ENCODE results near the gene PLEKHG3. TPM values are rescaled to one million over a fixed set of nuclear protein-coding genes. Genes with fewer than 3 reads are reported as not detected.

Gene PLEKHG3
- total RNA-seq, 2 experiments from 2014 or later, result 5.5 to 6.6 TPM

- H3K4me1 Mint-ChIP-seq, result peaks cover 4% of the 10 kb centered on the region
- H3K9me3 Mint-ChIP-seq, result no peaks in the 10 kb centered on the region
- H3K27me3 Mint-ChIP-seq, result peaks cover 27% of the 10 kb centered on the region
- DNase-seq, result peak; percentile 77
- ATAC-seq (ENCODE audit: low read depth), result peak; percentile 60
- peak overlapping the region; percentile 15 for H3K4me3 Mint-ChIP-seq
- POLR2A ChIA-PET, result interaction anchor here (0.6 to 0.7 kb wide), 2 partner anchors 92 to 95 kb away, joined by 3 read pairs; no protein-coding TSS in a partner anchor
- no peaks in the 10 kb centered on the region for H3K36me3 Mint-ChIP-seq
- no peak overlapping the region for H3K27ac Mint-ChIP-seq
These were observed 60.7 kb downstream of the PLEKHG3 start for GRCh38 chr14:64764641-64765520.

GRCh38 chr14:64765740-64766302 lies 61.6 kb downstream of the PLEKHG3 start:
- no peak overlapping the region for H3K4me3 Mint-ChIP-seq
- H3K4me1 Mint-ChIP-seq, result peaks cover 4% of the 10 kb centered on the region
- DNase-seq (no peak), ATAC-seq (ENCODE audit: low read depth) (no peak)
- peak overlapping the region; percentile 28 for H3K27ac Mint-ChIP-seq
- POLR2A ChIA-PET, result no interaction called here
- H3K36me3 Mint-ChIP-seq, result no peaks in the 10 kb centered on the region
- no peaks in the 10 kb centered on the region for H3K9me3 Mint-ChIP-seq
- H3K27me3 Mint-ChIP-seq, result peaks cover 24% of the 10 kb centered on the region

GRCh38 chr14:64766430-64767151 lies 62.4 kb downstream of the PLEKHG3 start:
- H3K9me3 Mint-ChIP-seq, result no peaks in the 10 kb centered on the region
- no peaks in the 10 kb centered on the region for H3K36me3 Mint-ChIP-seq
- POLR2A ChIA-PET, result no interaction called here
- H3K27me3 Mint-ChIP-seq, result peaks cover 17% of the 10 kb centered on the region
- H3K4me1 Mint-ChIP-seq, result peaks cover 8% of the 10 kb centered on the region
- no peak overlapping the region for H3K4me3 Mint-ChIP-seq
- no peak for DNase-seq
- H3K27ac Mint-ChIP-seq, result no peak overlapping the region
- ATAC-seq (ENCODE audit: low read depth), result no peak

- Mint-ChIP-seq H3K9me3 (no peaks in the 10 kb centered on the region), H3K4me1 (peaks cover 6% of the 10 kb centered on the region), H3K27ac (no peak overlapping the region), H3K36me3 (no peaks in the 10 kb centered on the region), H3K27me3 (peaks cover 11% of the 10 kb centered on the region), H3K4me3 (no peak overlapping the region)
- ATAC-seq (ENCODE audit: low read depth) (no peak), DNase-seq (no peak)
- POLR2A ChIA-PET, result no interaction called here
These were observed 63.2 kb downstream of the PLEKHG3 start for GRCh38 chr14:64767215-64767964.

GRCh38 chr14:64768401-64769095 lies 64.3 kb downstream of the PLEKHG3 start:
- Mint-ChIP-seq H3K4me1 (peaks cover 6% of the 10 kb centered on the region), H3K36me3 (no peaks in the 10 kb centered on the region), H3K27me3 (peaks cover 3% of the 10 kb centered on the region), H3K9me3 (no peaks in the 10 kb centered on the region), H3K4me3 (no peak overlapping the region), H3K27ac (no peak overlapping the region)
- DNase-seq (no peak), ATAC-seq (ENCODE audit: low read depth) (no peak)
- POLR2A ChIA-PET, result interaction anchor here (0.6 kb wide), 1 partner anchor 145 kb away, joined by 3 read pairs; no protein-coding TSS in a partner anchor

GRCh38 chr14:64769096-64770020 lies 65.1 kb downstream of the PLEKHG3 start:
- POLR2A ChIA-PET, result interaction anchor here (0.6 kb wide), 1 partner anchor 145 kb away, joined by 3 read pairs; no protein-coding TSS in a partner anchor
- Mint-ChIP-seq H3K36me3 (no peaks in the 10 kb centered on the region), H3K4me1 (peaks cover 5% of the 10 kb centered on the region), H3K27me3 (peaks cover 3% of the 10 kb centered on the region), H3K27ac (no peak overlapping the region), H3K4me3 (no peak overlapping the region), H3K9me3 (no peaks in the 10 kb centered on the region)
- DNase-seq, result no peak
- ATAC-seq (ENCODE audit: low read depth), result no peak

GRCh38 chr14:64770751-64771150 lies 66.5 kb downstream of the PLEKHG3 start:
- H3K27me3 Mint-ChIP-seq, result peaks cover 3% of the 10 kb centered on the region
- no peak overlapping the region for H3K27ac Mint-ChIP-seq
- H3K4me1 Mint-ChIP-seq, result peaks cover 4% of the 10 kb centered on the region
- POLR2A ChIA-PET, result no interaction called here
- ATAC-seq (ENCODE audit: low read depth), result no peak
- no peaks in the 10 kb centered on the region for H3K9me3 Mint-ChIP-seq
- no peak for DNase-seq
- no peaks in the 10 kb centered on the region for H3K36me3 Mint-ChIP-seq
- no peak overlapping the region for H3K4me3 Mint-ChIP-seq

- Mint-ChIP-seq H3K36me3 (no peaks in the 10 kb centered on the region), H3K4me3 (no peak overlapping the region), H3K27ac (no peak overlapping the region), H3K9me3 (no peaks in the 10 kb centered on the region), H3K27me3 (peaks cover 3% of the 10 kb centered on the region), H3K4me1 (peaks cover 4% of the 10 kb centered on the region)
- no peak for ATAC-seq (ENCODE audit: low read depth)
- no peak for DNase-seq
- POLR2A ChIA-PET, result no interaction called here
These were observed 66.9 kb downstream of the PLEKHG3 start for GRCh38 chr14:64771161-64771560.

- DNase-seq (no peak), ATAC-seq (ENCODE audit: low read depth) (no peak)
- Mint-ChIP-seq H3K4me3 (no peak overlapping the region), H3K9me3 (no peaks in the 10 kb centered on the region), H3K27ac (no peak overlapping the region), H3K36me3 (no peaks in the 10 kb centered on the region), H3K27me3 (peaks cover 3% of the 10 kb centered on the region), H3K4me1 (peaks cover 4% of the 10 kb centered on the region)
- POLR2A ChIA-PET, result no interaction called here
These were observed 68.2 kb downstream of the PLEKHG3 start for GRCh38 chr14:64772397-64772950.

- no peak overlapping the region for H3K27ac Mint-ChIP-seq
- no peaks in the 10 kb centered on the region for H3K36me3 Mint-ChIP-seq
- peaks cover 3% of the 10 kb centered on the region for H3K27me3 Mint-ChIP-seq
- POLR2A ChIA-PET, result no interaction called here
- no peaks in the 10 kb centered on the region for H3K9me3 Mint-ChIP-seq
- peaks cover 4% of the 10 kb centered on the region for H3K4me1 Mint-ChIP-seq
- no peak overlapping the region for H3K4me3 Mint-ChIP-seq
- ATAC-seq (ENCODE audit: low read depth) (no peak), DNase-seq (no peak)
These were observed 68.8 kb downstream of the PLEKHG3 start for GRCh38 chr14:64773046-64773445.

GRCh38 chr14:64773577-64773976 lies 69.4 kb downstream of the PLEKHG3 start:
- Mint-ChIP-seq H3K27me3 (peaks cover 3% of the 10 kb centered on the region), H3K4me3 (no peak overlapping the region), H3K9me3 (no peaks in the 10 kb centered on the region), H3K27ac (no peak overlapping the region), H3K36me3 (no peaks in the 10 kb centered on the region), H3K4me1 (peaks cover 4% of the 10 kb centered on the region)
- POLR2A ChIA-PET, result no interaction called here
- ATAC-seq (ENCODE audit: low read depth), result no peak
- no peak for DNase-seq

- Mint-ChIP-seq H3K4me3 (no peak overlapping the region), H3K27me3 (peaks cover 3% of the 10 kb centered on the region), H3K27ac (no peak overlapping the region), H3K9me3 (no peaks in the 10 kb centered on the region), H3K36me3 (no peaks in the 10 kb centered on the region), H3K4me1 (peaks cover 4% of the 10 kb centered on the region)
- ATAC-seq (ENCODE audit: low read depth) (no peak), DNase-seq (no peak)
- POLR2A ChIA-PET, result no interaction called here
These were observed 70.0 kb downstream of the PLEKHG3 start for GRCh38 chr14:64774272-64774671.
